Coronary artery (tissue), 2 donors: ENCODE data around the gene XPO5.

ENCODE experiments used
- DNase-seq: peaks from one replicate; pipeline ENCODE4 v3.0.0-alpha.2; 2017; ENCODE audit warnings: low spot score
- H3K27ac ChIP-seq, 2 donors: fragments of 200-600 bp; sonication (generic); one replicate each; pipeline ENCODE4 v1.5.1; 2016 to 2019
- H3K4me3 ChIP-seq: fragments of 200-600 bp; sonication (generic); 2 replicates; pipeline ENCODE4 v1.5.1; 2016; ENCODE audit warnings: mild to moderate bottlenecking, moderate library complexity
- CTCF ChIP-seq: fragments of 200-600 bp; sonication (generic); IDR thresholded peaks from one replicate; pipeline ENCODE4 v1.5.1; 2019; ENCODE audit warnings: antibody characterized with exemption

XPO5 gene

GRCh38 chr6:43524483-43524961 lies 51.3 kb downstream of the XPO5 start:
- H3K27ac ChIP-seq: no peak overlapping the region
- no peak for TF ChIP-seq CTCF

GRCh38 chr6:43523284-43523683 lies 52.6 kb downstream of the XPO5 start:
- TF ChIP-seq CTCF: no peak
- H3K27ac ChIP-seq: no peak overlapping the region
- no peak overlapping the region for H3K4me3 ChIP-seq
- DNase-seq: no peak

More at GRCh38 chr6:43524483-43524961, 51.3 kb downstream of the XPO5 start:
- DNase-seq: no peak
- no peak overlapping the region for H3K4me3 ChIP-seq

GRCh38 chr6:43522547-43523261 lies 53.1 kb downstream of the XPO5 start:
- no peak overlapping the region for H3K27ac ChIP-seq
- no peak for DNase-seq
- no peak overlapping the region for H3K4me3 ChIP-seq
- TF ChIP-seq CTCF: no peak

GRCh38 chr6:43521836-43522235 lies 54.0 kb downstream of the XPO5 start:
- Histone ChIP-seq H3K27ac (no peak overlapping the region), H3K4me3 (no peak overlapping the region)
- TF ChIP-seq CTCF: no peak
- DNase-seq: no peak

GRCh38 chr6:43520097-43520496 lies 55.7 kb downstream of the XPO5 start:
- TF ChIP-seq CTCF: no peak

GRCh38 chr6:43517505-43518357 lies 58.1 kb downstream of the XPO5 start:
- Histone ChIP-seq H3K4me3 (peak overlapping the region; percentile 97), H3K27ac (peak overlapping the region; percentile 82 to 88)
- no peak for DNase-seq
- no peak for TF ChIP-seq CTCF

More at GRCh38 chr6:43520097-43520496, 55.7 kb downstream of the XPO5 start:
- DNase-seq: no peak
- no peak overlapping the region for H3K4me3 ChIP-seq
- H3K27ac ChIP-seq: no peak overlapping the region
